ENCODE results near the gene LHFPL6.

DNA sequence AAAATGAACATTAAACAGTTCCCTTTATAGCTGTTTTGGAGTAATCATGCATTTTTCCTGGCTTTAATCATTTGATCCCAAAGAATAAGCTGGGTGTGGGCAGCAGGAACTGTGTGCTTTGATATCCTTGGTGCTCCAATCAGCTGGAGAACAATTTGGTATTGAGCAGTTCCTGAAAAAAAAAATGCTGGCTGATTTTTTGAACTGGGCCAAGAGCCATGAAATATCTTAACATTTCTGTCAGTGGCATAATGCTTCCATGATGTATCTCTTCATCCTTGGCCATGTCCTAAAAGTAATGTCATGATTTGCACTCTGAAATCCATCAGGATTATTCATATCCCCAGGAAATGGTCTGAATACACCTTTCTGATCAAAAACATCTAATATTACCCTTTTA, 134.7 kb downstream of the LHFPL6 start:
- TF ChIP-seq, protein P1, sequence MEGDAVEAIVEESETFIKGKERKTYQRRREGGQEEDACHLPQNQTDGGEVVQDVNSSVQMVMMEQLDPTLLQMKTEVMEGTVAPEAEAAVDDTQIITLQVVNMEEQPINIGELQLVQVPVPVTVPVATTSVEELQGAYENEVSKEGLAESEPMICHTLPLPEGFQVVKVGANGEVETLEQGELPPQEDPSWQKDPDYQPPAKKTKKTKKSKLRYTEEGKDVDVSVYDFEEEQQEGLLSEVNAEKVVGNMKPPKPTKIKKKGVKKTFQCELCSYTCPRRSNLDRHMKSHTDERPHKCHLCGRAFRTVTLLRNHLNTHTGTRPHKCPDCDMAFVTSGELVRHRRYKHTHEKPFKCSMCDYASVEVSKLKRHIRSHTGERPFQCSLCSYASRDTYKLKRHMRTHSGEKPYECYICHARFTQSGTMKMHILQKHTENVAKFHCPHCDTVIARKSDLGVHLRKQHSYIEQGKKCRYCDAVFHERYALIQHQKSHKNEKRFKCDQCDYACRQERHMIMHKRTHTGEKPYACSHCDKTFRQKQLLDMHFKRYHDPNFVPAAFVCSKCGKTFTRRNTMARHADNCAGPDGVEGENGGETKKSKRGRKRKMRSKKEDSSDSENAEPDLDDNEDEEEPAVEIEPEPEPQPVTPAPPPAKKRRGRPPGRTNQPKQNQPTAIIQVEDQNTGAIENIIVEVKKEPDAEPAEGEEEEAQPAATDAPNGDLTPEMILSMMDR (IDR thresholded peaks at IDR 0.05) = no peak
- no peak for TF ChIP-seq POLR2A (IDR thresholded peaks at IDR 0.05)

Data from esophagus squamous epithelium (tissue), 4 donors.